Measurements from ENCODE around the gene NAP1L1. TPM values are rescaled to one million over a fixed set of nuclear protein-coding genes. Genes with fewer than 3 reads are reported as not detected.

Gene NAP1L1
- total RNA-seq, 2 experiments from 2014 or later, result 646 to 654 TPM

- Histone ChIP-seq H3K4me3 (ENCODE audit: low read length) (no peak overlapping the region), H3K27ac (ENCODE audit: low read depth in 1 of 2, low read length in 2 of 2) (no peak overlapping the region), H3K27me3 (ENCODE audit: control insufficient read depth in 1 of 2, insufficient read depth in 2 of 2, low read length in 2 of 2) (no peaks in the 10 kb centered on the region), H3K4me1 (ENCODE audit: insufficient read depth, low read length) (peaks cover 12% of the 10 kb centered on the region), H3K36me3 (ENCODE audit: insufficient read depth, low read length) (peaks cover 19% of the 10 kb centered on the region), H3K9me3 (ENCODE audit: control insufficient read depth in 1 of 2, insufficient read depth in 1 of 2, low read length in 2 of 2) (peaks cover 0 to 4% of the 10 kb centered on the region in 2 experiments)
- intact Hi-C loops (cut with DNase I, micrococcal nuclease), result no loop called here
- H3K36me3 Mint-ChIP-seq (ENCODE audit: low read depth), result peaks cover 63% of the 10 kb centered on the region
- ATAC-seq (ENCODE audit: poor library complexity) (no peak), DNase-seq (no peak)
- no peaks in the 10 kb centered on the region for H3K27me3 Mint-ChIP-seq
- H3K4me3 Mint-ChIP-seq, result peak overlapping the region; percentile 5
- ChIA-PET CTCF (no interaction called here), POLR2A (no interaction called here)
- H3K27ac Mint-ChIP-seq, result no peak overlapping the region
- H3K4me1 Mint-ChIP-seq (ENCODE audit: low read depth), result peaks cover 87% of the 10 kb centered on the region
- peaks cover 2% of the 10 kb centered on the region for H3K9me3 Mint-ChIP-seq
- TF ChIP-seq CTCF (IDR thresholded peaks at IDR 0.05), result no peak
Measured at GRCh38 chr12:76075448-76075847, 9.0 kb downstream of the NAP1L1 start.

- intact Hi-C loops (cut with DNase I, micrococcal nuclease), result no loop called here
- H3K27me3 Mint-ChIP-seq, result no peaks in the 10 kb centered on the region
- Histone ChIP-seq H3K27me3 (ENCODE audit: control insufficient read depth in 1 of 2, insufficient read depth in 2 of 2, low read length in 2 of 2) (no peaks in the 10 kb centered on the region), H3K27ac (ENCODE audit: low read depth in 1 of 2, low read length in 2 of 2) (no peak overlapping the region), H3K36me3 (ENCODE audit: insufficient read depth, low read length) (peaks cover 21% of the 10 kb centered on the region), H3K4me1 (ENCODE audit: insufficient read depth, low read length) (peaks cover 11% of the 10 kb centered on the region), H3K4me3 (ENCODE audit: low read length) (no peak overlapping the region), H3K9me3 (ENCODE audit: control insufficient read depth in 1 of 2, insufficient read depth in 1 of 2, low read length in 2 of 2) (peaks cover 0 to 4% of the 10 kb centered on the region in 2 experiments)
- DNase-seq, result no peak
- ChIA-PET CTCF (no interaction called here), POLR2A (no interaction called here)
- H3K27ac Mint-ChIP-seq, result no peak overlapping the region
- H3K4me1 Mint-ChIP-seq (ENCODE audit: low read depth), result peaks cover 87% of the 10 kb centered on the region
- H3K9me3 Mint-ChIP-seq, result peaks cover 2% of the 10 kb centered on the region
- TF ChIP-seq CTCF (IDR thresholded peaks at IDR 0.05), result no peak
- peaks cover 62% of the 10 kb centered on the region for H3K36me3 Mint-ChIP-seq (ENCODE audit: low read depth)
- no peak overlapping the region for H3K4me3 Mint-ChIP-seq
- ATAC-seq (ENCODE audit: poor library complexity), result no peak
Measured at GRCh38 chr12:76074701-76075336, 9.7 kb downstream of the NAP1L1 start.

GRCh38 chr12:76073561-76073960 lies 10.9 kb downstream of the NAP1L1 start:
- H3K36me3 Mint-ChIP-seq (ENCODE audit: low read depth), result peaks cover 63% of the 10 kb centered on the region
- no peak for TF ChIP-seq CTCF (IDR thresholded peaks at IDR 0.05)
- peaks cover 29% of the 10 kb centered on the region for H3K36me3 ChIP-seq (ENCODE audit: insufficient read depth, low read length)
- H3K27ac Mint-ChIP-seq, result no peak overlapping the region
- no peaks in the 10 kb centered on the region for H3K27me3 ChIP-seq (ENCODE audit: control insufficient read depth in 1 of 2, insufficient read depth in 2 of 2, low read length in 2 of 2)
- no peak overlapping the region for H3K4me3 ChIP-seq (ENCODE audit: low read length)
- intact Hi-C loops (cut with DNase I, micrococcal nuclease), result no loop called here
- no peak for DNase-seq
- no peaks in the 10 kb centered on the region for H3K27me3 Mint-ChIP-seq
- H3K27ac ChIP-seq (ENCODE audit: low read depth in 1 of 2, low read length in 2 of 2), result no peak overlapping the region
- POLR2A ChIA-PET, result no interaction called here
- CTCF ChIA-PET, result no interaction called here
- H3K4me1 ChIP-seq (ENCODE audit: insufficient read depth, low read length), result peaks cover 7% of the 10 kb centered on the region
- ATAC-seq (ENCODE audit: poor library complexity), result no peak
- H3K9me3 ChIP-seq (ENCODE audit: control insufficient read depth in 1 of 2, insufficient read depth in 1 of 2, low read length in 2 of 2), result no peaks in the 10 kb centered on the region
- no peak overlapping the region for H3K4me3 Mint-ChIP-seq
- peaks cover 88% of the 10 kb centered on the region for H3K4me1 Mint-ChIP-seq (ENCODE audit: low read depth)
- no peaks in the 10 kb centered on the region for H3K9me3 Mint-ChIP-seq

Measured in CD4-positive, alpha-beta T cell (primary cell).